B cell (primary cell): ENCODE measurements around the gene RAB3C.

Source experiments
- EZH2 ChIP-seq: IDR thresholded peaks from 2 replicates; pipeline ENCODE4 v1.6.1; 2012; ENCODE audit warnings: borderline replicate concordance, low read depth, mild to moderate bottlenecking, moderate library complexity, low read length; ENCODE audit not compliant: insufficient read depth, poor library complexity, severe bottlenecking
- TF ChIP-seq, protein P1 (sequence below): fragments of 200-600 bp; IDR thresholded peaks from one replicate; pipeline ENCODE4 v1.8.0; 2022; ENCODE audit warnings: antibody characterized with exemption, mild to moderate bottlenecking

DNA sequence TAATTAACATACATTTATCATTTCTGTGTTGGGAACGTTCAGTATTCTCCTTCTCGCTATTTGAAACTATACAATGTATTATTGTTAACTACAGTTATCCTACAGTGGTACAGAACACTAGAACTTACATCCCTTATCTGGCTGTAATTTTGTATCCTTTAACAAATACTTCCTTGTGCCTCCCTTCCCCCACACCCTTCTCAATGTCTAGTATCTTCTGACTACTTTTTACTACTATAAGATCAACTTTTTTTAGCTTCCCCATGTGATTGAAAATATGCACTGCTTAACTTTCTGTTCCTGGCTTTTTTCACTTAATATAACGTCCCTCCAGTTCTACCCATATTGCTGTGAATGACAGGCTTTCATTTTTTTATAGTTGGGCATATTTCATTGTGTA lies 253.5 kb downstream of the RAB3C start:
- TF ChIP-seq EZH2: no peak
- TF ChIP-seq, protein P1, sequence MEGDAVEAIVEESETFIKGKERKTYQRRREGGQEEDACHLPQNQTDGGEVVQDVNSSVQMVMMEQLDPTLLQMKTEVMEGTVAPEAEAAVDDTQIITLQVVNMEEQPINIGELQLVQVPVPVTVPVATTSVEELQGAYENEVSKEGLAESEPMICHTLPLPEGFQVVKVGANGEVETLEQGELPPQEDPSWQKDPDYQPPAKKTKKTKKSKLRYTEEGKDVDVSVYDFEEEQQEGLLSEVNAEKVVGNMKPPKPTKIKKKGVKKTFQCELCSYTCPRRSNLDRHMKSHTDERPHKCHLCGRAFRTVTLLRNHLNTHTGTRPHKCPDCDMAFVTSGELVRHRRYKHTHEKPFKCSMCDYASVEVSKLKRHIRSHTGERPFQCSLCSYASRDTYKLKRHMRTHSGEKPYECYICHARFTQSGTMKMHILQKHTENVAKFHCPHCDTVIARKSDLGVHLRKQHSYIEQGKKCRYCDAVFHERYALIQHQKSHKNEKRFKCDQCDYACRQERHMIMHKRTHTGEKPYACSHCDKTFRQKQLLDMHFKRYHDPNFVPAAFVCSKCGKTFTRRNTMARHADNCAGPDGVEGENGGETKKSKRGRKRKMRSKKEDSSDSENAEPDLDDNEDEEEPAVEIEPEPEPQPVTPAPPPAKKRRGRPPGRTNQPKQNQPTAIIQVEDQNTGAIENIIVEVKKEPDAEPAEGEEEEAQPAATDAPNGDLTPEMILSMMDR: no peak
